PC-3 (cell line): ENCODE data around the gene PIAS1. TPM values are rescaled to one million over a fixed set of nuclear protein-coding genes. Genes with fewer than 3 reads are reported as not detected.

Experiments
- ATAC-seq: fragments of 200-7000 bp; cut with Tn5 transposase; 2 replicates; pipeline ENCODE4 v1.9.1; 2020; ENCODE audit warnings: mild to moderate bottlenecking, moderate library complexity
- BruUV-seq: library from RNA; stranded (reverse); fragments of 400-500 nt; replicated peaks from 2 replicates; lab custom pipeline; 2021; lab: Mats Ljungman, UMichigan
- CTCF ChIA-PET: fragments of 300-600 bp; sonication (Branson Sonifier 250); formaldehyde crosslinking; loops from one replicate; lab custom pipeline; 2022; ENCODE audit warnings: antibody characterized with exemption; lab: Charles Lee
- POLR2A ChIA-PET: fragments of 300-600 bp; sonication (Branson Sonifier 250); formaldehyde crosslinking; loops from one replicate; lab custom pipeline; 2022; ENCODE audit warnings: antibody characterized with exemption; ENCODE audit not compliant: unreplicated experiment; lab: Charles Lee
- DNase-seq: peaks from one replicate; pipeline ENCODE4 v3.0.0-alpha.2; 2015
- H2AFZ ChIP-seq: fragments of 300-600 bp; sonication (generic); 2 replicates; pipeline ENCODE4 v1.6.0; 2016; ENCODE audit warnings: antibody characterized with exemption, low read length
- H3F3A ChIP-seq: fragments of 300-600 bp; sonication (generic); one replicate; pipeline ENCODE4 v1.6.0; 2017; ENCODE audit warnings: antibody characterized with exemption, low read length, control low read depth, mild to moderate bottlenecking; ENCODE audit not compliant: unreplicated experiment
- H3K27ac ChIP-seq: fragments of 300-600 bp; sonication (generic); 2 replicates; pipeline ENCODE4 v1.5.1; 2016; ENCODE audit warnings: mild to moderate bottlenecking, low read length
- H3K27me3 ChIP-seq: fragments of 300-600 bp; sonication (generic); 2 replicates; pipeline ENCODE4 v1.6.1; 2016; ENCODE audit warnings: low read length, mixed read lengths
- H3K36me3 ChIP-seq: fragments of 300-600 bp; sonication (generic); 2 replicates; pipeline ENCODE4 v1.6.1; 2016; ENCODE audit warnings: low read depth, mixed run types, low read length, mixed read lengths
- H3K4me1 ChIP-seq: fragments of 300-600 bp; sonication (generic); 2 replicates; pipeline ENCODE4 v1.5.1; 2016; ENCODE audit warnings: low read length; ENCODE audit not compliant: insufficient read depth
- H3K4me2 ChIP-seq: fragments of 300-600 bp; sonication (generic); 2 replicates; pipeline ENCODE4 v1.6.0; 2016; ENCODE audit warnings: low read length
- H3K4me3 ChIP-seq: fragments of 300-600 bp; sonication (generic); 2 replicates; pipeline ENCODE4 v1.5.1; 2016; ENCODE audit warnings: mild to moderate bottlenecking, low read length, mixed read lengths
- H3K79me2 ChIP-seq: fragments of 300-600 bp; sonication (generic); 2 replicates; pipeline ENCODE4 v1.6.1; 2017; ENCODE audit warnings: low read length, mixed read lengths
- H3K9ac ChIP-seq: fragments of 300-600 bp; sonication (generic); 2 replicates; pipeline ENCODE4 v1.6.0; 2016; ENCODE audit warnings: mild to moderate bottlenecking, low read length
- H3K9me2 ChIP-seq: fragments of 300-600 bp; sonication (generic); replicated peaks from 2 replicates; pipeline ENCODE4 v1.6.1; 2016; ENCODE audit warnings: mixed run types, low read length, mixed read lengths
- H3K9me3 ChIP-seq: fragments of 300-600 bp; sonication (generic); 2 replicates; pipeline ENCODE4 v1.6.1; 2016; ENCODE audit warnings: low read length, mixed read lengths
- H4K20me1 ChIP-seq: fragments of 300-600 bp; sonication (generic); 2 replicates; pipeline ENCODE4 v1.6.1; 2016; ENCODE audit warnings: low read length, mixed read lengths
- EZH2 ChIP-seq: fragments of 300-600 bp; sonication (generic); IDR thresholded peaks from one replicate; pipeline ENCODE4 v1.6.1; 2017; ENCODE audit warnings: antibody characterized with exemption, mild to moderate bottlenecking, low read length; ENCODE audit not compliant: unreplicated experiment
- EZH2phosphoT487 ChIP-seq: fragments of 300-600 bp; sonication (generic); IDR thresholded peaks from 2 replicates; pipeline ENCODE4 v1.6.1; 2018; ENCODE audit warnings: mild to moderate bottlenecking, antibody characterized with exemption, low read length, borderline replicate concordance
- intact Hi-C: fragments of 100-400 bp; cut with micrococcal nuclease; formaldehyde crosslinking; loops from 2 replicates; pipeline ENCODE4 v1.9.0; 2023
- total RNA-seq: library from RNA; depleted of rRNA; stranded (reverse); fragments of >200 nt; gene quantifications from 2 replicates; pipeline ENCODE4 v1.2.3, GENCODE V29; 2014
- TF ChIP-seq, protein P1 (sequence below): fragments of 300-600 bp; sonication (generic); conservative IDR thresholded peaks from 2 replicates; pipeline ENCODE4 v1.5.1; 2017; ENCODE audit warnings: antibody characterized with exemption, low read depth, mild to moderate bottlenecking, low read length

The PIAS1 gene
- total RNA-seq, 1 experiment from 2014 or later, result 21.9 TPM

DNA sequence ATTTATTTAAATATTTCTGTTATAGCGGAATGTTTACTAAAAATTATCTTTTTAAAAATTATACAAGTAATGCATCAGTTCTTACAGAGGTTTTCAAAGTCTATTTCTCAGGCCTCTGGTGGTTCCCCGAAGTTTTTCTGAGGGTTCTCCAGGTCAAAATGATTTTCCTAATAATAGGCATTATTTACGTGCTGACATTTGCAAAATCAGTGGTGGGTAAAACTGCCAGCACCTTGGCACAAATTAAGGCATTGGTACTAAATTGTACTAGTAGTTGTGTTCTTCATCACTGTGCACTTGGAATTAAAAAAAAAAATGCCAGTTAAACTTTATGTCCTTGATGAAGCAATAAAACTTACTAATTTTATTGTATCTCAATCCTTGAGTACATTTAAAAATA lies 9.5 kb downstream of the PIAS1 start:
- H2AFZ ChIP-seq, result no peak overlapping the region
- H3K36me3 ChIP-seq, result no peaks in the 10 kb centered on the region
- H3K4me3 ChIP-seq, result no peak overlapping the region
- no peaks in the 10 kb centered on the region for H3F3A ChIP-seq
- ATAC-seq (no peak), DNase-seq (no peak)
- H3K27me3 ChIP-seq, result no peaks in the 10 kb centered on the region
- no peak overlapping the region for H3K27ac ChIP-seq
- no peaks in the 10 kb centered on the region for H3K9me3 ChIP-seq
- H3K79me2 ChIP-seq, result peaks cover 97% of the 10 kb centered on the region
- no peaks in the 10 kb centered on the region for H3K4me1 ChIP-seq
- POLR2A ChIA-PET, result no interaction called here
- H4K20me1 ChIP-seq, result no peaks in the 10 kb centered on the region
- H3K9me2 ChIP-seq, result no peaks in the 10 kb centered on the region
- H3K4me2 ChIP-seq, result no peak overlapping the region
- TF ChIP-seq EZH2 (no peak), EZH2phosphoT487 (no peak)
- TF ChIP-seq, protein P1, sequence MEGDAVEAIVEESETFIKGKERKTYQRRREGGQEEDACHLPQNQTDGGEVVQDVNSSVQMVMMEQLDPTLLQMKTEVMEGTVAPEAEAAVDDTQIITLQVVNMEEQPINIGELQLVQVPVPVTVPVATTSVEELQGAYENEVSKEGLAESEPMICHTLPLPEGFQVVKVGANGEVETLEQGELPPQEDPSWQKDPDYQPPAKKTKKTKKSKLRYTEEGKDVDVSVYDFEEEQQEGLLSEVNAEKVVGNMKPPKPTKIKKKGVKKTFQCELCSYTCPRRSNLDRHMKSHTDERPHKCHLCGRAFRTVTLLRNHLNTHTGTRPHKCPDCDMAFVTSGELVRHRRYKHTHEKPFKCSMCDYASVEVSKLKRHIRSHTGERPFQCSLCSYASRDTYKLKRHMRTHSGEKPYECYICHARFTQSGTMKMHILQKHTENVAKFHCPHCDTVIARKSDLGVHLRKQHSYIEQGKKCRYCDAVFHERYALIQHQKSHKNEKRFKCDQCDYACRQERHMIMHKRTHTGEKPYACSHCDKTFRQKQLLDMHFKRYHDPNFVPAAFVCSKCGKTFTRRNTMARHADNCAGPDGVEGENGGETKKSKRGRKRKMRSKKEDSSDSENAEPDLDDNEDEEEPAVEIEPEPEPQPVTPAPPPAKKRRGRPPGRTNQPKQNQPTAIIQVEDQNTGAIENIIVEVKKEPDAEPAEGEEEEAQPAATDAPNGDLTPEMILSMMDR, result no peak
- CTCF ChIA-PET, result no interaction called here
- no peak overlapping the region for H3K9ac ChIP-seq
- BruUV-seq, result no TSS peak
- intact Hi-C loops, result no loop called here

DNA sequence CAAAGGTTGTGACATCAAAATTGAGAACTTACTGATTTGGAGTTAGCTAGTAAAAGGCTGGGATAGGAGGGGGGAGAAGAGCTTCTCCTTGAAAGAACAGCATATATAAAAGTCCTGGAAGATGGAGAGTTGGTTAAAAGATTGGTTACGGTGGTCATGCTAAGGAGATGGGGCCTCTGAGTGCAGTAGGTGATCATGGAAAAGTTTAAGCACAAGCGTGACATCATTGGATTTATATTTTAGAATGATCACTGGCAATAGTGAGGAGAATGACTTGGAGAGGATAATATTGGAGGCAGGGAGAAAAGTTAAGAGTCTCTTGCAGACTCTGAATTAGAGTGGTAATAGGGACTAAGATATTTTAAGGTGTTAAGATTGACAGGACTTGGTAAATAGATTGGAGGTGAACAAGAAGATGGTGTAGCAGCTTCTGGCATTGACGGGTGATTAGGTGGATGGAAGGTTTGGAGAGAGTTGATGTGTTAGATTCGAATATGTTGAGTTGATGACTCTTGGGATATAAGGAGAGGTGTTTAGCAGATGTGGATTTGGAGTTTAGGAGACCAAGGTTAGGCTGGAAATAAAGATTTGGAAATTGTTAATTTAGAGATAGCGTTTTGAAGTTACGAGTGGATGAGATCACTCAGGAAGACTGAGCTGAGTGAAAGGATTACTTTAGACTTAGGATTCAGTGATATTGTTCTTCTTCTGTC lies 19.6 kb downstream of the PIAS1 start:
- CTCF ChIA-PET, result no interaction called here
- H3K9ac ChIP-seq, result no peak overlapping the region
- H4K20me1 ChIP-seq, result peaks cover 27% of the 10 kb centered on the region
- BruUV-seq, result no TSS peak
- H3K27ac ChIP-seq, result no peak overlapping the region
- H3K4me2 ChIP-seq, result no peak overlapping the region
- no peaks in the 10 kb centered on the region for H3F3A ChIP-seq
- H3K4me1 ChIP-seq, result no peaks in the 10 kb centered on the region
- H3K9me2 ChIP-seq, result no peaks in the 10 kb centered on the region
- POLR2A ChIA-PET, result no interaction called here
- peaks cover 89% of the 10 kb centered on the region for H3K79me2 ChIP-seq
- intact Hi-C loops, result no loop called here
- ATAC-seq, result no peak
- TF ChIP-seq EZH2phosphoT487, result no peak
- TF ChIP-seq, protein P1, result no peak
- TF ChIP-seq EZH2, result no peak
- no peaks in the 10 kb centered on the region for H3K27me3 ChIP-seq
- no peak overlapping the region for H3K4me3 ChIP-seq
- H3K9me3 ChIP-seq, result no peaks in the 10 kb centered on the region
- no peaks in the 10 kb centered on the region for H3K36me3 ChIP-seq
- no peak overlapping the region for H2AFZ ChIP-seq
- no peak for DNase-seq

DNA sequence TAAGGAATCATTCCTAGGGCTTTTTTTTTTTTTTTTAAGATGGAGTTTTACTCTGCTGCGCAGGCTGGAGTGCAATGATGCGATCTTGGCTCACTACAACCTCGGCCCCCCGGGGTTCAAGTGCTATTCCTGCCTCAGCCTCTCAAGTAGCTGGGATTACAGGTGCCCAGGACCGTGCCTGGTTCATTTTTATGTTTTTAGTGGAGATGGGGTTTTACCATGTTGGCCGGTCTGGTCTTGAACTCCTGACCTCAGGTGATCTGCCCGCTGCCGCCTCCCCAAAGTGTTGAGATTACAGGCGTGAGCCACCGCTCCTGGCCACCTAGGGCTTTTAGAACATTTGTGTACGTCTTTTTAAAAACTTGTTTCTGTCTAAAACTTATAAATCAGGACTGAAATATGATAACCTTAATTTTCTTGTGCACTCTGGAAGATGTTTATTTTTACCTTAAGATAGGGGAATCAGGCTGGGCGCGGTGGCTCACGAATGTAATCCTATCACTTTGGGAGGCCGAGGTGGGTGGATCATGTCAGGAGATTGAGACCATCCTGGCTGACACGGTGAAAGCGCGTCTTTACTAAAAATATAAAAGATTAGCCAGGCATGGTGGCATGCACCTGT lies 21.8 kb downstream of the PIAS1 start:
- ATAC-seq, result no peak
- Histone ChIP-seq H4K20me1 (peaks cover 23% of the 10 kb centered on the region), H3K9me2 (no peaks in the 10 kb centered on the region), H2AFZ (no peak overlapping the region), H3K4me1 (no peaks in the 10 kb centered on the region), H3K27ac (no peak overlapping the region), H3K27me3 (no peaks in the 10 kb centered on the region), H3K9ac (no peak overlapping the region), H3F3A (no peaks in the 10 kb centered on the region), H3K79me2 (peaks cover 92% of the 10 kb centered on the region), H3K4me2 (no peak overlapping the region), H3K36me3 (no peaks in the 10 kb centered on the region), H3K4me3 (no peak overlapping the region), H3K9me3 (no peaks in the 10 kb centered on the region)
- POLR2A ChIA-PET, result no interaction called here
- intact Hi-C loops, result no loop called here
- no TSS peak for BruUV-seq
- TF ChIP-seq, protein P1, result no peak
- TF ChIP-seq EZH2phosphoT487 (no peak), EZH2 (no peak)
- no peak for DNase-seq
- CTCF ChIA-PET, result no interaction called here
